Measurements from ENCODE around the gene SMG6.

DNA sequence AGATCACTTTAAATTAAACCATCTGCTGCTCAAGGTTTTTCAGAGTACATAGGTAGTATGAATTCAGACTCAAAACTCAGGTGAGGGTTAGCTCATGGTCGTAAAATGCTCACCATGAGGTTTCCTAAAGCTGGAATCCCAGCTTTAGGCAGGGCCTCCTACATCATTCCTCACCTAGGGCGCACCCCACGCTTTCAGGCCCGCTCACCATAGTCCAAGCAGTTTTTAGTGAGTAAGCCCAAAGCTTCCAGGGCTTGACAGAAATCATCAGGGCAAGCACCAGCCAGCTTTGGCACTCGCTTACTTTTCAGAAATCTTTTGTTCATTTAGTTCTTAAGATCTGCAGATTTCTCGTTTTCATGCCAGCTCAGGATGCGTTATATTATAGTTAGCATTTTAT is 158.9 kb downstream of the SMG6 start:
- no peak for TF ChIP-seq OSR1 (CRISPR knock-in tag; IDR thresholded peaks at IDR 0.05)
- TF ChIP-seq, protein P1, sequence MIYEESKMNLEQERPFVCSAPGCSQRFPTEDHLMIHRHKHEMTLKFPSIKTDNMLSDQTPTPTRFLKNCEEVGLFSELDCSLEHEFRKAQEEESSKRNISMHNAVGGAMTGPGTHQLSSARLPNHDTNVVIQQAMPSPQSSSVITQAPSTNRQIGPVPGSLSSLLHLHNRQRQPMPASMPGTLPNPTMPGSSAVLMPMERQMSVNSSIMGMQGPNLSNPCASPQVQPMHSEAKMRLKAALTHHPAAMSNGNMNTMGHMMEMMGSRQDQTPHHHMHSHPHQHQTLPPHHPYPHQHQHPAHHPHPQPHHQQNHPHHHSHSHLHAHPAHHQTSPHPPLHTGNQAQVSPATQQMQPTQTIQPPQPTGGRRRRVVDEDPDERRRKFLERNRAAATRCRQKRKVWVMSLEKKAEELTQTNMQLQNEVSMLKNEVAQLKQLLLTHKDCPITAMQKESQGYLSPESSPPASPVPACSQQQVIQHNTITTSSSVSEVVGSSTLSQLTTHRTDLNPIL (CRISPR knock-in tag; IDR thresholded peaks at IDR 0.05; ENCODE audit: low read depth): no peak
- no peak for TF ChIP-seq ZFP30 (CRISPR knock-in tag; IDR thresholded peaks at IDR 0.05)
- TF ChIP-seq ZFP3 (CRISPR knock-in tag; IDR thresholded peaks at IDR 0.05): no peak
- no peak for TF ChIP-seq ARNTL (CRISPR knock-in tag; IDR thresholded peaks at IDR 0.05; ENCODE audit: borderline replicate concordance, low read depth)
- no peak for TF ChIP-seq ZNF70 (CRISPR knock-in tag; IDR thresholded peaks at IDR 0.05)
- TF ChIP-seq ESRRG (CRISPR knock-in tag; IDR thresholded peaks at IDR 0.05): no peak
- TF ChIP-seq ZC3H10 (CRISPR knock-in tag; IDR thresholded peaks at IDR 0.05): no peak
